SK-N-SH (cell line): ENCODE data around the gene SCNN1A. TPM values are rescaled to one million over a fixed set of nuclear protein-coding genes. Genes with fewer than 3 reads are reported as not detected.

ENCODE experiments used
- CTCF ChIA-PET: fragments of 300-600, 350-600 bp; formaldehyde crosslinking; extraction: SDS; loops from one replicate; lab custom pipeline; 2021; lab: Yijun Ruan, JAX
- POLR2A ChIA-PET: fragments of 350-600 bp; sonication (Branson Sonifier 250); formaldehyde crosslinking; extraction: SDS; loops from one replicate; lab custom pipeline; 2020; ENCODE audit warnings: antibody characterized with exemption, inconsistent platforms; lab: Yijun Ruan, JAX
- DNase-seq: peaks from one replicate; pipeline ENCODE4 v3.0.0; 2012
- H2AFZ ChIP-seq: fragments of 200-600 bp; sonication (generic); 2 replicates; pipeline ENCODE4 v1.8.1; 2016; ENCODE audit warnings: antibody characterized with exemption, mild to moderate bottlenecking, low read depth
- H3F3A ChIP-seq: fragments of 200-600 bp; sonication (generic); replicated peaks from 2 replicates; pipeline ENCODE3; 2016; ENCODE audit warnings: antibody characterized with exemption, mild to moderate bottlenecking; ENCODE audit not compliant: insufficient read depth
- H3K27ac ChIP-seq, 2 experiments: fragments of 200-500 bp in 1 of 2; fragments of 200-600 bp in 1 of 2; sonication (Bioruptor generic) in 1 of 2; sonication (generic), shearing (Covaris generic) in 1 of 2; 2 replicates each; pipeline versions ENCODE4 v1.5.1 to v1.6.1; 2014 to 2016; ENCODE audit warnings: low read depth in 2 of 2, inconsistent platforms in 1 of 2, low read length in 1 of 2, mild to moderate bottlenecking in 1 of 2, mixed read lengths in 1 of 2
- H3K27me3 ChIP-seq: fragments of 200-600 bp; sonication (generic), shearing (Covaris generic); 2 replicates; pipeline ENCODE4 v1.6.1; 2016; ENCODE audit warnings: mixed run types; ENCODE audit not compliant: insufficient read depth
- H3K36me3 ChIP-seq, 2 experiments: fragments of 200-500 bp in 1 of 2; fragments of 200-600 bp in 1 of 2; sonication (Bioruptor generic) in 1 of 2; sonication (generic) in 1 of 2; replicated peaks in 1 of 2; 2 replicates each; pipeline versions ENCODE3 to v1.5.1; 2014 to 2016; ENCODE audit warnings: low read length in 1 of 2, mild to moderate bottlenecking in 1 of 2; ENCODE audit not compliant: insufficient read depth in 2 of 2, control insufficient read depth in 1 of 2
- H3K4me1 ChIP-seq, 2 experiments: fragments of 200-500 bp in 1 of 2; fragments of 200-600 bp in 1 of 2; sonication (Bioruptor generic) in 1 of 2; sonication (generic), shearing (Covaris generic) in 1 of 2; 2 replicates each; pipeline versions ENCODE4 v1.5.1 to v1.6.1; 2014 to 2016; ENCODE audit warnings: low read depth in 1 of 2, low read length in 1 of 2, mixed run types in 1 of 2; ENCODE audit not compliant: insufficient read depth in 2 of 2, control insufficient read depth in 1 of 2
- H3K4me2 ChIP-seq: fragments of 200-600 bp; sonication (generic), shearing (Covaris generic); 2 replicates; pipeline ENCODE4 v1.6.1; 2017; ENCODE audit warnings: mixed run types
- H3K4me3 ChIP-seq, 2 experiments: fragments of 200-500 bp in 1 of 2; fragments of 200-600 bp in 1 of 2; sonication (Bioruptor generic) in 1 of 2; sonication (generic), shearing (Covaris generic) in 1 of 2; 2 replicates each; pipeline versions ENCODE4 v1.5.1 to v1.8.1; 2014 to 2016; ENCODE audit warnings: low read depth in 2 of 2, inconsistent platforms in 1 of 2, low read length in 1 of 2, mild to moderate bottlenecking in 1 of 2, mixed read lengths in 1 of 2, moderate library complexity in 1 of 2
- H3K79me2 ChIP-seq: fragments of 200-600 bp; sonication (generic); 2 replicates; pipeline ENCODE4 v1.8.1; 2017; ENCODE audit warnings: mild to moderate bottlenecking; ENCODE audit not compliant: insufficient read depth
- H3K9ac ChIP-seq: fragments of 200-600 bp; sonication (generic); 2 replicates; pipeline ENCODE4 v1.6.1; 2017; ENCODE audit warnings: mixed run types
- H3K9me2 ChIP-seq: fragments of 200-600 bp; sonication (generic); 2 replicates; pipeline ENCODE4 v1.6.1; 2017; ENCODE audit warnings: mixed run types
- H3K9me3 ChIP-seq: fragments of 200-600 bp; sonication (generic); 2 replicates; pipeline ENCODE4 v1.6.1; 2017; ENCODE audit warnings: mixed run types, mild to moderate bottlenecking, moderate library complexity
- H4K20me1 ChIP-seq: fragments of 200-600 bp; sonication (generic); 2 replicates; pipeline ENCODE4 v1.6.1; 2017; ENCODE audit warnings: mild to moderate bottlenecking, mixed run types; ENCODE audit not compliant: insufficient read depth
- ELF1 ChIP-seq: IDR thresholded peaks from 2 replicates; pipeline ENCODE4 v1.4.0; 2012
- EP300 ChIP-seq, 2 experiments: IDR thresholded peaks; 2 replicates each; pipeline versions ENCODE4 v1.4.0 to v1.6.1; 2012; ENCODE audit warnings: borderline replicate concordance in 1 of 2, low read depth in 1 of 2, low read length in 1 of 2
- EZH2phosphoT487 ChIP-seq: fragments of 200-600 bp; sonication (generic); IDR thresholded peaks from 2 replicates; pipeline ENCODE4 v1.6.1; 2017; ENCODE audit warnings: low read depth, mixed run types, mild to moderate bottlenecking, antibody characterized with exemption, moderate library complexity, borderline replicate concordance
- FOXJ3 ChIP-seq: sonication (generic); formaldehyde crosslinking; IDR thresholded peaks from 2 replicates; pipeline ENCODE4 v1.5.1; 2020; ENCODE audit warnings: mild to moderate bottlenecking, missing genetic modification reagents
- FOXM1 ChIP-seq: IDR thresholded peaks from 2 replicates; pipeline ENCODE4 v1.4.0; 2012; ENCODE audit warnings: low read depth, mild to moderate bottlenecking
- GABPA ChIP-seq: IDR thresholded peaks from 2 replicates; pipeline ENCODE4 v1.4.0; 2012; ENCODE audit warnings: low read depth, mild to moderate bottlenecking
- MEF2A ChIP-seq: IDR thresholded peaks from 2 replicates; pipeline ENCODE4 v1.4.0; 2012; ENCODE audit warnings: low read depth, borderline replicate concordance
- NFIC ChIP-seq: IDR thresholded peaks from 2 replicates; pipeline ENCODE4 v1.4.0; 2012; ENCODE audit warnings: borderline replicate concordance
- RAD21 ChIP-seq: IDR thresholded peaks from 2 replicates; pipeline ENCODE4 v1.6.1; 2012; ENCODE audit warnings: mild to moderate bottlenecking, low read length
- RCOR1 ChIP-seq: fragments of 150-350 bp; IDR thresholded peaks from 2 replicates; pipeline ENCODE4 v1.6.1; 2017; ENCODE audit warnings: antibody characterized with exemption, low read length
- RFX5 ChIP-seq: IDR thresholded peaks from 2 replicates; pipeline ENCODE4 v1.6.1; 2012; ENCODE audit warnings: mild to moderate bottlenecking, improper control_type of control experiment, low read length
- RXRA ChIP-seq: IDR thresholded peaks from 2 replicates; pipeline ENCODE4 v1.4.0; 2012; ENCODE audit warnings: low read depth, mild to moderate bottlenecking, borderline replicate concordance
- SIN3A ChIP-seq: IDR thresholded peaks from 2 replicates; pipeline ENCODE4 v1.6.1; 2012; ENCODE audit warnings: low read depth, mild to moderate bottlenecking, low read length, moderate library complexity, borderline replicate concordance
- TEAD4 ChIP-seq: IDR thresholded peaks from 2 replicates; pipeline ENCODE4 v1.4.0; 2012; ENCODE audit warnings: mild to moderate bottlenecking, borderline replicate concordance; ENCODE audit not compliant: insufficient read depth
- YY1 ChIP-seq: IDR thresholded peaks from 2 replicates; pipeline ENCODE4 v1.4.0; 2012; ENCODE audit warnings: low read depth, mild to moderate bottlenecking
- WGBS: methylation state at CpG from one replicate; pipeline ENCODE4 v1.1.6; 2017; ENCODE audit warnings: low lambda C conversion rate; 5-methylcytosine and 5-hydroxymethylcytosine counted together
- polyA plus RNA-seq, 3 experiments: library from polyadenylated mRNA; depleted of rRNA; stranded (reverse); fragments of >200 nt; gene quantifications; 2 replicates each; pipeline ENCODE4 v1.2.3, GENCODE V29; 2012
- TF ChIP-seq, protein P1 (sequence below): IDR thresholded peaks from 2 replicates; pipeline ENCODE4 v1.4.0; 2012; ENCODE audit warnings: low read depth, borderline replicate concordance

SCNN1A gene
- polyA plus RNA-seq, 1 of the 3 experiments (the other 2 are of a cell fraction) = 1.6 TPM

DNA sequence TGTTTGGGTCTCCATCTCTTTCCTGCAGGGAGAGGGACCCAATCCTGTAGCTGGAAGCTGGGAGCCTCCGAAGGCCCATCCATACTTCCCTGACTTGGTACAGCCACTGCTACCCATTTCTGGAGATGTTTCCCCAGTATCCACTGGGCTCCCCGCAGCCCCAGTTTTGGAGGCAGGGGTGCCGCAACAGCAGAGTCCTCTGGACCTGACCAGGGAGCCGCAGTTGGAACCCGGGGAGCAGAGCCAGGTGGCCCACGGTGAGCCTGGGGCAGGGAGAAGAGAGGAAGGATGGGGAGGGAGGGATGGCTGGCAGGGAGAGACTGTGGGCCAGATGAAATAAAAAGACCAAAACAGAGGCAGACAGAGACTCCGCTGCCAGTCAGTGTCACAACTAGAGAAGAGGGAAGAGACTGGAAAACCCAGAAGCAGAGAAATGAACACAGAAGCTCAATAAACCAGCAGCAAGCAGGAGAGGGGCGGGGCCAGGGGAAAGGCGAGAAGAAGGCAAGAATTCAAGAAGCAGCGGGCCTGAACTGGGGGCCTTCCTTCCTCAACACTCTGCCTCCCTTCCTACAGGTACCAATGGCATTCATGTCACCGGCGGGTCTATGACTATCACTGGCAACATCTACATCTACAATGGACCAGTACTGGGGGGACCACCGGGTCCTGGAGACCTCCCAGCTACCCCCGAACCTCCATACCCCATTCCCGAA is 14.9 kb upstream of the SCNN1A start:
- H3K36me3 ChIP-seq = no peaks in the 10 kb centered on the region
- TF ChIP-seq MEF2A (no peak), EZH2phosphoT487 (no peak), NFIC (no peak), RXRA (no peak), RCOR1 (no peak), TEAD4 (no peak)
- TF ChIP-seq, protein P1, sequence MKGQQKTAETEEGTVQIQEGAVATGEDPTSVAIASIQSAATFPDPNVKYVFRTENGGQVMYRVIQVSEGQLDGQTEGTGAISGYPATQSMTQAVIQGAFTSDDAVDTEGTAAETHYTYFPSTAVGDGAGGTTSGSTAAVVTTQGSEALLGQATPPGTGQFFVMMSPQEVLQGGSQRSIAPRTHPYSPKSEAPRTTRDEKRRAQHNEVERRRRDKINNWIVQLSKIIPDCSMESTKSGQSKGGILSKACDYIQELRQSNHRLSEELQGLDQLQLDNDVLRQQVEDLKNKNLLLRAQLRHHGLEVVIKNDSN = no peak
- H3K9ac ChIP-seq = no peak overlapping the region
- no peaks in the 10 kb centered on the region for H3K27me3 ChIP-seq
- H3K4me2 ChIP-seq = no peak overlapping the region
- H3K9me3 ChIP-seq = no peaks in the 10 kb centered on the region
- no peaks in the 10 kb centered on the region for H3K79me2 ChIP-seq
- no peak for DNase-seq
- no peak overlapping the region for H2AFZ ChIP-seq
- H3K27ac ChIP-seq = no peak overlapping the region
- H3K9me2 ChIP-seq = no peaks in the 10 kb centered on the region
- POLR2A ChIA-PET = no interaction called here
- CTCF ChIA-PET = no interaction called here
- 79% methylated on average over 12 of the region's 15 CpGs for WGBS
- no peak overlapping the region for H3K4me3 ChIP-seq
- H3K4me1 ChIP-seq = no peaks in the 10 kb centered on the region
- H3F3A ChIP-seq = no peaks in the 10 kb centered on the region
- H4K20me1 ChIP-seq = no peaks in the 10 kb centered on the region

DNA sequence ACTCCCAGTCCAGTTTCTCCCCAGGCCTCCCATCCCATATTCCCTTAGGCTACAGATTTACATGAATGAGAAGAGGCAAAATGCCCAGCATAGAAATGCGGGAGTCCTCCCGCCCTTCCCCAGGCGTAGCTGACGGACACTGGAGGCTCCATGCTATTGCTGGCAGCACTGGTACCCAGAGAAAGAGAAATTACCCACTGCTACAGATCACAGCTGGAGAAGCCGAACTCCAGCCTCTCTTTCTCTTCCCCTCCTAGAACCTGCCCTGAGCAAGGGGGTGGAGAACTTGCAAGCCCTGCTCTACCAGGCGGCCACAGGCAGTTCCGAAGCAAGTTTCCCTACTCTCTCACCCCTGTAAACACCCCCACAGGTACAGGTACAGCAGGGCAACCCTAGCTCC is 12.2 kb upstream of the SCNN1A start:
- ChIA-PET POLR2A (no interaction called here), CTCF (interaction anchor here (1.4 kb wide), 1 partner anchor 78 kb away, joined by 4 read pairs; no protein-coding TSS in a partner anchor)
- no peak overlapping the region for H3K9ac ChIP-seq
- H3K27me3 ChIP-seq = no peaks in the 10 kb centered on the region
- no peak overlapping the region for H3K4me2 ChIP-seq
- H3K27ac ChIP-seq = no peak overlapping the region
- H3K4me3 ChIP-seq = no peak overlapping the region
- no peaks in the 10 kb centered on the region for H3K79me2 ChIP-seq
- WGBS = 96% methylated on average over 5 of the region's 7 CpGs
- H4K20me1 ChIP-seq = no peaks in the 10 kb centered on the region
- no peaks in the 10 kb centered on the region for H3K36me3 ChIP-seq
- TF ChIP-seq YY1 (no peak), EP300 (IDR thresholded peaks at IDR 0.05; ENCODE audit: borderline replicate concordance in 1 of 2, low read depth in 1 of 2, low read length in 1 of 2) (no peak), GABPA (no peak), RAD21 (no peak), FOXM1 (no peak)
- no peak for DNase-seq
- no peak overlapping the region for H2AFZ ChIP-seq
- H3K9me3 ChIP-seq = no peaks in the 10 kb centered on the region
- no peaks in the 10 kb centered on the region for H3K4me1 ChIP-seq
- no peaks in the 10 kb centered on the region for H3K9me2 ChIP-seq
- no peaks in the 10 kb centered on the region for H3F3A ChIP-seq

DNA sequence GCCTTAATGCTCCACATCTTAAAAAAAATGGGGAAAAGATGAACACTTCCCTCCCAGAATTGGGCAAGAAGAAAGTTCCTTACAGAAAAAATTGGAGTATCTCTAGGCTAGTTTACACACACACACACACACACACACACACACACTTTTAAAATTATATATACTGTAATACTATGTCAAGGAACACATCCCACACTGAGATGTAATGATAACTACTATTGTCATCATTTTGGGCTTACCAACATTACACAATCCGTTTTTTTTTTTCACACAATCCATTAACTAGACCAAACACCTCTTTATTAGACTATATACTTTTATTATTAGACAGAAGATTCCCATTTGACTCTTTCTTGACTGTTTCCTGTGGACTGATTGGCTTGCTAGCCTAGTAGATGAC is 11.1 kb upstream of the SCNN1A start:
- Histone ChIP-seq H3K4me2 (no peak overlapping the region), H4K20me1 (no peaks in the 10 kb centered on the region)

More for the DNA sequence above, 11.1 kb upstream of the SCNN1A start:
- no peaks in the 10 kb centered on the region for H3K79me2 ChIP-seq
- H3K9ac ChIP-seq = no peak overlapping the region
- no peak overlapping the region for H2AFZ ChIP-seq
- ChIA-PET POLR2A (no interaction called here), CTCF (no interaction called here)
- H3K27me3 ChIP-seq = no peaks in the 10 kb centered on the region
- no peak overlapping the region for H3K27ac ChIP-seq
- DNase-seq = no peak
- no peak overlapping the region for H3K4me3 ChIP-seq
- no peaks in the 10 kb centered on the region for H3K36me3 ChIP-seq
- 9% methylated on average over 1 of the region's 1 CpG for WGBS
- no peaks in the 10 kb centered on the region for H3K9me3 ChIP-seq
- TF ChIP-seq RFX5 (no peak), SIN3A (no peak), ELF1 (no peak), FOXJ3 (CRISPR knock-in tag) (no peak), NFIC (no peak)
- H3K9me2 ChIP-seq = no peaks in the 10 kb centered on the region
- H3F3A ChIP-seq = no peaks in the 10 kb centered on the region
- H3K4me1 ChIP-seq = no peaks in the 10 kb centered on the region
